HepG2 (cell line): Measurements from ENCODE around the gene TOX2. TPM values are rescaled to one million over a fixed set of nuclear protein-coding genes. Genes with fewer than 3 reads are reported as not detected.

Experiments
- ATAC-seq: fragments of 200-7000 bp; cut with Tn5 transposase; 3 replicates; pipeline ENCODE4 v1.9.1; 2020; ENCODE audit warnings: mild to moderate bottlenecking, moderate library complexity
- BruUV-seq: library from RNA; stranded (reverse); fragments of 400-500 nt; replicated peaks from 2 replicates; lab custom pipeline; 2021; lab: Mats Ljungman, UMichigan
- CTCF ChIA-PET: fragments of 300-600 bp; formaldehyde crosslinking; extraction: SDS; loops from one replicate; lab custom pipeline; 2021; ENCODE audit warnings: low total read pairs, inconsistent platforms, low intra/inter-chr PET ratio; lab: Yijun Ruan, JAX
- POLR2A ChIA-PET: fragments of 350-600 bp; sonication (Branson Sonifier 250); formaldehyde crosslinking; loops from one replicate; lab custom pipeline; 2020; ENCODE audit warnings: antibody characterized with exemption, inconsistent platforms; lab: Yijun Ruan, JAX
- DNase-seq: peaks from one replicate; pipeline ENCODE4 v3.0.0-alpha.2; 2015; ENCODE audit warnings: low spot score
- FAIRE-seq: peaks from 3 replicates; lab custom pipeline; 2011; peaks lifted over from hg19 to GRCh38; lab: Jason Lieb, UNC
- H2AFZ ChIP-seq: one replicate; pipeline ENCODE4 v1.6.1; 2011; ENCODE audit warnings: low read length, inconsistent platforms
- H3K27ac ChIP-seq: fragments of 300-600 bp; 3 replicates; pipeline ENCODE4 v1.8.0; 2011; ENCODE audit warnings: mixed run types, mild to moderate bottlenecking, mixed read lengths, low read length, inconsistent platforms; ENCODE audit not compliant: insufficient read depth; ENCODE audit errors: extremely low read length
- H3K27me3 ChIP-seq, 2 experiments: fragments of 200-600 bp in 1 of 2; 2 replicates in 1 of 2; 3 replicates in 1 of 2; pipeline versions ENCODE4 v1.6.0 to v1.8.0; 2011; ENCODE audit warnings: low read length in 2 of 2, mild to moderate bottlenecking in 2 of 2, moderate library complexity in 2 of 2, inconsistent platforms in 1 of 2; ENCODE audit not compliant: insufficient read depth in 2 of 2, control insufficient read depth in 1 of 2
- H3K36me3 ChIP-seq, 2 experiments: fragments of 200-600 bp in 1 of 2; replicated peaks in 1 of 2; 2 replicates in 1 of 2; 3 replicates in 1 of 2; pipeline versions ENCODE4 v1.5.1 to v1.8.0; 2011; ENCODE audit warnings: low read length in 2 of 2, inconsistent platforms in 1 of 2; ENCODE audit not compliant: insufficient read depth in 2 of 2, control insufficient read depth in 1 of 2
- H3K4me1 ChIP-seq: 2 replicates; pipeline ENCODE4 v1.5.1; 2012; ENCODE audit warnings: low read length, inconsistent platforms; ENCODE audit not compliant: insufficient read depth
- H3K4me2 ChIP-seq: 2 replicates; pipeline ENCODE4 v1.6.0; 2011; ENCODE audit warnings: low read depth, low read length, inconsistent platforms
- H3K4me3 ChIP-seq, 3 experiments: fragments of 200-600 bp in 1 of 3; sonication (generic), shearing (Covaris generic) in 1 of 3; replicated peaks in 1 of 3; 2 replicates each; pipeline ENCODE4 v1.5.1; 2011 to 2016; ENCODE audit warnings: low read length in 3 of 3, inconsistent platforms in 2 of 3, low read depth in 2 of 3, mild to moderate bottlenecking in 2 of 3, control low read depth in 1 of 3, mixed read lengths in 1 of 3; ENCODE audit not compliant: insufficient read depth in 1 of 3
- H3K79me2 ChIP-seq: one replicate; pipeline ENCODE4 v1.6.1; 2011; ENCODE audit warnings: low read length, inconsistent platforms; ENCODE audit not compliant: insufficient read depth
- H3K9ac ChIP-seq: 2 replicates; pipeline ENCODE4 v1.6.0; 2011; ENCODE audit warnings: mild to moderate bottlenecking, low read depth, low read length, inconsistent platforms; ENCODE audit not compliant: insufficient read depth
- H3K9me3 ChIP-seq: 2 replicates; pipeline ENCODE4 v1.5.1; 2012; ENCODE audit warnings: mild to moderate bottlenecking, low read length
- H4K20me1 ChIP-seq: 2 replicates; pipeline ENCODE4 v1.6.0; 2011; ENCODE audit warnings: inconsistent platforms, mild to moderate bottlenecking, low read length, moderate library complexity; ENCODE audit not compliant: insufficient read depth
- GLMP ChIP-seq: sonication (generic); formaldehyde crosslinking; IDR thresholded peaks from 2 replicates; pipeline ENCODE4 v1.9.0; 2021; ENCODE audit warnings: missing genetic modification reagents, mild to moderate bottlenecking, borderline replicate concordance
- THAP11 ChIP-seq: IDR thresholded peaks from 2 replicates; pipeline ENCODE4 v1.6.1; 2016; ENCODE audit warnings: missing biosample characterization, missing genetic modification reagents
- ZBTB4 ChIP-seq: sonication (generic); formaldehyde crosslinking; IDR thresholded peaks from 2 replicates; pipeline ENCODE4 v1.4.0; 2020; ENCODE audit warnings: missing genetic modification reagents, mild to moderate bottlenecking, borderline replicate concordance
- WGBS: methylation state at CpG from one replicate; pipeline ENCODE4 v1.1.6; 2017; ENCODE audit warnings: low lambda C conversion rate; 5-methylcytosine and 5-hydroxymethylcytosine counted together
- in situ Hi-C: cut with HindIII; loops from 2 replicates; pipeline ENCODE4 v1.10.0; 2017; ENCODE audit warnings: low pct_unique_long_range_greater_than_20kb; ENCODE audit not compliant: extremely low pct_ligation_motif_present
- intact Hi-C: fragments of 100-400 bp; cut with micrococcal nuclease; formaldehyde crosslinking; loops from one replicate; pipeline ENCODE4 v1.10.0; 2022; ENCODE audit not compliant: unreplicated experiment
- polyA plus RNA-seq, 8 experiments: library from polyadenylated mRNA; depleted of rRNA in 3 of 8; stranded (reverse) in 7 of 8; unstranded in 1 of 8; fragments of >200 nt; fragmentation: Illumina TruSeq in 4 of 8; extraction: Trizol in 4 of 8; gene quantifications; 2 replicates each; pipeline versions ENCODE4 v1.2.1 to v1.2.3, GENCODE V29; 2011 to 2016; ENCODE audit warnings: low read depth in 4 of 8, missing spikeins in 1 of 8, mixed read lengths in 1 of 8; ENCODE audit not compliant: insufficient read depth in 1 of 8
- total RNA-seq, 5 experiments: library from RNA; depleted of rRNA; stranded (reverse); fragments of >200 nt; fragmentation: Illumina TruSeq; extraction: Trizol; gene quantifications; 2 replicates each; pipeline ENCODE4 v1.2.3, GENCODE V29; 2016; ENCODE audit warnings: low read depth in 1 of 5
- TF ChIP-seq, protein P1 (sequence below): sonication (generic); formaldehyde crosslinking; IDR thresholded peaks from 2 replicates; pipeline ENCODE4 v1.8.1; 2023; ENCODE audit warnings: mild to moderate bottlenecking, missing genetic modification reagents

The TOX2 gene
- total and polyA plus RNA-seq, 2 of the 13 experiments (the other 11 are each of a cell fraction or from before 2014, with no cell fraction given) = not detected

- ChIA-PET CTCF (no interaction called here), POLR2A (no interaction called here)
- ATAC-seq (no peak), DNase-seq (no peak), FAIRE-seq (peak; percentile 28)
- Histone ChIP-seq H4K20me1 (no peaks in the 10 kb centered on the region), H3K27me3 (peaks cover 2 to 7% of the 10 kb centered on the region in 2 experiments; a peak in 2 of 5 replicates), H3K27ac (no peak overlapping the region), H2AFZ (no peak overlapping the region), H3K9me3 (no peaks in the 10 kb centered on the region), H3K4me3 (no peak overlapping the region), H3K36me3 (no peaks in the 10 kb centered on the region), H3K4me2 (no peak overlapping the region), H3K9ac (no peak overlapping the region), H3K4me1 (no peaks in the 10 kb centered on the region)
- intact Hi-C loops (no loop called here), in situ Hi-C loops (no loop called here)
- no TSS peak for BruUV-seq
- TF ChIP-seq, protein P1, sequence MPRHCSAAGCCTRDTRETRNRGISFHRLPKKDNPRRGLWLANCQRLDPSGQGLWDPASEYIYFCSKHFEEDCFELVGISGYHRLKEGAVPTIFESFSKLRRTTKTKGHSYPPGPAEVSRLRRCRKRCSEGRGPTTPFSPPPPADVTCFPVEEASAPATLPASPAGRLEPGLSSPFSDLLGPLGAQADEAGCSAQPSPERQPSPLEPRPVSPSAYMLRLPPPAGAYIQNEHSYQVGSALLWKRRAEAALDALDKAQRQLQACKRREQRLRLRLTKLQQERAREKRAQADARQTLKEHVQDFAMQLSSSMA (CRISPR knock-in tag) = no peak
- TF ChIP-seq ZBTB4 = no peak
- TF ChIP-seq GLMP (CRISPR knock-in tag) = no peak
- no peak for TF ChIP-seq THAP11 (CRISPR knock-in tag)
- TF ChIP-seq, all 625 proteins: peak for 0
- no peaks in the 10 kb centered on the region for H3K79me2 ChIP-seq
- 41% methylated on average over 10 of the region's 10 CpGs for WGBS
These were observed 26.0 kb downstream of the TOX2 start for GRCh38 chr20:43940518-43941225.
